GM12875 (cell line): ENCODE data around the gene GHRL.

Experiments
- H3K4me3 ChIP-seq: one replicate; pipeline ENCODE4 v1.5.1; 2011; ENCODE audit warnings: low read depth, low read length, control low read depth
- TF ChIP-seq, protein P1 (sequence below): IDR thresholded peaks from 2 replicates; pipeline ENCODE4 v1.5.1; 2011; ENCODE audit warnings: low read depth, mild to moderate bottlenecking, control low read depth, inconsistent platforms, low read length, moderate library complexity, borderline replicate concordance; ENCODE audit not compliant: insufficient read depth

The GHRL gene

GRCh38 chr3:10315771-10316344, 23.1 kb upstream of the GHRL start:
- H3K4me3 ChIP-seq, result no peak overlapping the region
- TF ChIP-seq, protein P1, sequence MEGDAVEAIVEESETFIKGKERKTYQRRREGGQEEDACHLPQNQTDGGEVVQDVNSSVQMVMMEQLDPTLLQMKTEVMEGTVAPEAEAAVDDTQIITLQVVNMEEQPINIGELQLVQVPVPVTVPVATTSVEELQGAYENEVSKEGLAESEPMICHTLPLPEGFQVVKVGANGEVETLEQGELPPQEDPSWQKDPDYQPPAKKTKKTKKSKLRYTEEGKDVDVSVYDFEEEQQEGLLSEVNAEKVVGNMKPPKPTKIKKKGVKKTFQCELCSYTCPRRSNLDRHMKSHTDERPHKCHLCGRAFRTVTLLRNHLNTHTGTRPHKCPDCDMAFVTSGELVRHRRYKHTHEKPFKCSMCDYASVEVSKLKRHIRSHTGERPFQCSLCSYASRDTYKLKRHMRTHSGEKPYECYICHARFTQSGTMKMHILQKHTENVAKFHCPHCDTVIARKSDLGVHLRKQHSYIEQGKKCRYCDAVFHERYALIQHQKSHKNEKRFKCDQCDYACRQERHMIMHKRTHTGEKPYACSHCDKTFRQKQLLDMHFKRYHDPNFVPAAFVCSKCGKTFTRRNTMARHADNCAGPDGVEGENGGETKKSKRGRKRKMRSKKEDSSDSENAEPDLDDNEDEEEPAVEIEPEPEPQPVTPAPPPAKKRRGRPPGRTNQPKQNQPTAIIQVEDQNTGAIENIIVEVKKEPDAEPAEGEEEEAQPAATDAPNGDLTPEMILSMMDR, result no peak

DNA sequence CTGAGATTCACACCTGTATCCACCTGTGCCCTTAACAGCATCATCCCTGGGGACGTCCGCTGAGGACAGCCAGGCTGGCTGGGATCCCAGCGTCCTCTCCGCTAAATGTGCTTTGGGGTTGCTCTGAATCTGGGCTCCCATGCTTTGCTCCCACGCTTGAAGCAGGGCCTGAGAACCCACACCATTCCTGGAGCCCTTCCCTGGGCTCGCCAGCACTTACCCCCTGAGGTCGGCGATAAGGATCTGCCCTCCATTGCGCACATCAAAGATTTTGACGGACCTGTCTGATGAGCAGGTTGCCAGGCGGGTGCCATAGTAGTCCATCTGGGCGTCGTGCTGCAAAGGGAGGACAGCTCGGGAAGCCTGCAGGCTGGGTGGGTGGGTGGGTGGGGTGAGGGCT, 22.4 kb upstream of the GHRL start:
- TF ChIP-seq, protein P1, result no peak
- H3K4me3 ChIP-seq, result no peak overlapping the region

DNA sequence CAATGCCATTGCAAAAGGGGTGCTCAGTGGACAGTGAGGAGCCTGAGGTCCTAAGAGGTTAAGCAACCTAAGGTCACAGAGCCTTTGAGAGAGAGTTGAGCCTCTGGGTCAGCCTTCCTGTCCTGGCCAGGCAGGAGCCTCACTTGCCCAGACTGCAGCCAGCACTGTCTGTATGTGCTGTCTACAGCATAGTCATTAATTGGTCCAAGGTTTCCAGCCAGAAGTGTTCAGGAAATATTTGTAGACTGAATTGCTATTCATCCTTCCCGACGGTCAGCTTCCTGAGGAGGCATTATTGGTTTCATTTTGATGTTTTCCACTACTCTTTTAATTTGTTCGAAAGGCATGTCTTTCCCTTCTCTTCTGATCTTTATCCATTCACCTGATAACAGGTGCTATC, 20.1 kb upstream of the GHRL start:
- TF ChIP-seq, protein P1, result no peak
- no peak overlapping the region for H3K4me3 ChIP-seq

- TF ChIP-seq, protein P1, result no peak
- H3K4me3 ChIP-seq, result no peak overlapping the region
Measured at GRCh38 chr3:10312391-10312790, 19.6 kb upstream of the GHRL start.

DNA sequence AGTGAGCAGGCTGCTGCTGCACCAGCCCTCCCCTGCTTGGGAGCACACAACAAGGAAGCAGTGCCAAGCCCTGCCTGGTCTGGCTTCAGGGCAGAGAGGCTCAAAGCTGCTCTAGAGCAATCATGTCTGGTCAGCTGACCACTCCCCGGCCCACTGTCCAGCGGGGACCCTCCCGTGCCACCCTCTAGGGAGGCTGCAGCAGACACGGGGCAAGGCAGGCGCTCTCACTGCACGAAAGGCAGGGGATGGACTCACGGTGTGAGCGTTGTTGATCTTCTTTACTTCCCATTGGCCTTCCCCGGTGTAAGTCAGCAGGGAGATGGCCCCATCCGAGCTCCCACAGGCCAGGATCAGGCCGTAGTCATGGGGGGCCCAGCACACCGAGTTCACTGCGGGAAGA, 19.0 kb upstream of the GHRL start:
- TF ChIP-seq, protein P1, result no peak
- no peak overlapping the region for H3K4me3 ChIP-seq

- TF ChIP-seq, protein P1, result no peak
- H3K4me3 ChIP-seq, result no peak overlapping the region
Measured at GRCh38 chr3:10310578-10310977, 17.8 kb upstream of the GHRL start.

DNA sequence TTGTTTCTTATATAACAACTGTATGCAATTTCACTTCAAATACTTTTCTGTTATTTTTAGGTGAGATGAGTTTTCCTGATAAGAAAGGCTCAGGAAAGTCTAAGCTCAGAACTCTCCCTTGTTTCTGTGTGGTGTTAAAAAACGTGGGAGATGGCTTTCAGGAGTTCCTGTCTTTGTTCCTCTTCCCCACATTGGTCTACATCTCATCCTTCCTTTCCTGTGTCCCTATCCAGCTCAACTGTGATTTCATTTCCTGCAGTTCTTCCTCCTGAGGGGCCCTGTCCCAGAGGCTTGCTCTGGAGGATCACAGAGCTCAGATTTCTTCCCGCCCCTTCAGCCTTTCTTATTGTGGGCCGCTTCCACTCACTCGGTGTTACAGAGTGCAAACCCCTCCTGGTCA, 17.0 kb upstream of the GHRL start:
- no peak overlapping the region for H3K4me3 ChIP-seq
- TF ChIP-seq, protein P1, result no peak
